Measurements from ENCODE around the gene ST3GAL3.

ST3GAL3 gene

DNA sequence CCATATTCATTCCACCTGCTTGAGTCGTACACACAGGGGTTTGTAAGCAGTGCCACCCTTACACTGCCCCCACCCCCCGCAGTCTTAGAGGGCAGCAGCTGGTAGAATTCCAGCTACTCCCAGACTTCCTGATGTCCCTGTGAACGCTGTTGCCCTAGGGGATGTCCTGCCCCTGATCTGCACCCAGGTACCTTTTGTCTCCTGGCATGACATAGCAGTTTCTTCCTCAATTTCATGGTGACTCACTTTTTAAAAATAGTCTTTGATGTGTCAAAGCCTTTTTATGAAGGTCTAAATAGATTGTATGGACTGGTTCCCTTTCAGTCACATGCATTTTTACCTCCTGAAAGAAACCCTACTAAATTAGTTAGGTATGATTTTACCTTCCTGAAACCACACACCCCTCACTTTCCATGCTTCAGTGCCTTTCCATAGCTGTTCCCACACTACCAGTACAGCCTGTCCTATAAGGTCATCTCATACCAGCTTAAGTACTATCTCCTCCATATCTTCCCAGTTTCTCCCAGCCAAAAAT is 76.4 kb downstream of the ST3GAL3 start:
- DNase-seq (ENCODE audit: low read depth in 2 of 3, low spot score in 1 of 3): no peak

DNA sequence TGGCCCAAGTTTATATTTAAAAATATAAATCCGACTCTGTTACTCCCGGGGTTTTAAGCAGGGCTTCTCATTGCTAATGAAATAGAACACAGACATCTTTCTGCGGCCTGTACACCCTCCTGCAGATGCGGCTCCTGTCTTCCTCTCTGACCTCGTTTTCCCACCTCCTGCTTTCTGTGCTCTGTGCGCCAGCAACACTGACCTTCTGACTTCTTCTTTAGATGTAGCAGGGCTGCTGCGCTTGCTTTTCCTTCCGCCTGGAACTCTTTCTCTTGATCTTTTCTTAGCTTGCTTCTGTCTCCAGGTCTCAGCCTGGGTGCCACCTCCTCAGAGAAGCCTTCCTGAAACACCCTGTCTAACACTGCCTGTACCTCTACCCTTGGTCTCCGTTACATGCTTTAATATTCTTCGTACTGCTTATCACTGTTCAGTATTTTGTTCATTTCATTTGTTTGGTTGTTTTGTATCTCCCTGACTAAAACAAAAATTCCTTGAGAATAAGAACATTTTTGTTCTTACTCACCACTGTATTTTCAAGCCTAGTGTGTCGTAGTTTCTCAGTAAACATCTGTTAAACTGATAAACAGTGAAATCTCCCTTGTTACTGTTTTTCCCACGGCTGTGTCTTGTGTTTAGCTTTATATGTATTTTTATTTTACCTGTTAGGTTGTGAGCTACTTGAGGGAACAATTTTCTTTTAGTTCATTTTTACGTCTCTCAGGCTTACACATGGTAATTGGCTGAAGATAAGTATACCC is 79.0 kb downstream of the ST3GAL3 start:
- DNase-seq (ENCODE audit: low read depth in 2 of 3, low spot score in 1 of 3): no peak

DNA sequence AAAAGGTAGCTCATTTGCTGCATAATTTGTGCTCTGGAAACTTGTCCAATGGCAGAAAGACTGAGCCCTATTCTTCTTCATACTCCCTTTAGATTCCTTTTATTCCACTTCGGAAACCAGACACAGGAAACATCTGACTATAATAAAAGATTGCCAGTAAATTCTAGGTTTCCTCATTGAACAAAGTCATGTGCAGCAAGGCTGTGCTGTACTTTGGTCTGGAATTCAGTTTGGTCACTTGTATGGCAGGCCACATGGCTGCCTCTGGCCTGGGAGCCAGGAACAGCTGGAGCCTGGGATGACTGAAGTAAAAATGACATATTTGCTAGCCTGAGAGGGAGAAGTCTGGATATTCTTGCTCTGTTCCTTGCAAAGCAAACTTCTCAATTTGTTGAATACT is 79.6 kb downstream of the ST3GAL3 start:
- DNase-seq (ENCODE audit: low read depth in 2 of 3, low spot score in 1 of 3): no peak

DNA sequence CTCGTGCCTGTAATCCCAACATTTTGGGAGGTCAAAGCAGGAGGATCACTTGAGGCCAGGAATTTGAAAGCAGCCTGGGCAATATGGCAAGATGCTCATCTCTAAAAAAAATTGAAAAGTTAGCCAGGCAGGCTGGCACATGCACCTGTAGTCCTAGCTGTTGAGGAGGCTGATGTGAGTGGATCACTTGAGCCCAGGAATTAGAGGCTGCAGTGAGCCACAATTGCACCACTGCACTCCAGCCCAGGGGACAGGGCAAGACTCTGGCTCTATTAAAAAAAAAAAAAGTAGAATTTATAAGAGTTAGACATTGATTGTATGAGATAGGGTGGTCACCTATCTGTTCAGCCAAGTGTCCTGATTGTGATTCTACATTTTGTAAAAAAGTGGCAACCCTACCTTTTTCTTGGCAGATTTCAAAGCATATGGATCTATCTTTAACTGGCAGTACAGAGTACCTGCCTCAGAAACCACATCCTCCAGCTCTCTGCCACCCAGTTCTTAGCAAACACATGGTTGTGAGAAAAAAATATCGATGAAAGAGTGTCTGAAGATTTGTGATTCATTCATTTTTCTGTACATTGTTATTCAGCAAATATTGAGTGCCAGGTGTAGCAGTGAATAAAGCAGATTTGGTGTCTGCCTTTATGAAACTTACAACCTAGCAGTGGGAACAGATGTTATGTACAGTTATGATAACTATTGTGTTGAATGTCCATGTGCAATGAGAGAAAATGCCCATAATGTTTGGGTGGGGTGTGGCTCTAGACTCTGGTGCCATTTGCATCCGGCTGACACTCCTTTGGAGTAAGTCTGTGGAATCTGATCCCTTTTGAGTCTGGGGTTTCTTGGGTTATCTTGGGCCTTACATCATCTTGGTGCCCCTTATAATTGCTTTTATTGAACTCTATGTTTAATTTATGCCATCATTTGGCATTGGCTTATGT is 82.5 kb downstream of the ST3GAL3 start:
- no peak for DNase-seq (ENCODE audit: low read depth in 2 of 3, low spot score in 1 of 3)

- no peak for DNase-seq (ENCODE audit: low read depth in 2 of 3, low spot score in 1 of 3)
Measured at GRCh38 chr1:43791243-43791642, 83.9 kb downstream of the ST3GAL3 start.

GRCh38 chr1:43796111-43796581 is 88.8 kb downstream of the ST3GAL3 start:
- no peak for DNase-seq (ENCODE audit: low read depth in 2 of 3, low spot score in 1 of 3)

- DNase-seq (ENCODE audit: low read depth in 2 of 3, low spot score in 1 of 3): no peak
Measured at GRCh38 chr1:43797891-43798290, 90.6 kb downstream of the ST3GAL3 start.

DNA sequence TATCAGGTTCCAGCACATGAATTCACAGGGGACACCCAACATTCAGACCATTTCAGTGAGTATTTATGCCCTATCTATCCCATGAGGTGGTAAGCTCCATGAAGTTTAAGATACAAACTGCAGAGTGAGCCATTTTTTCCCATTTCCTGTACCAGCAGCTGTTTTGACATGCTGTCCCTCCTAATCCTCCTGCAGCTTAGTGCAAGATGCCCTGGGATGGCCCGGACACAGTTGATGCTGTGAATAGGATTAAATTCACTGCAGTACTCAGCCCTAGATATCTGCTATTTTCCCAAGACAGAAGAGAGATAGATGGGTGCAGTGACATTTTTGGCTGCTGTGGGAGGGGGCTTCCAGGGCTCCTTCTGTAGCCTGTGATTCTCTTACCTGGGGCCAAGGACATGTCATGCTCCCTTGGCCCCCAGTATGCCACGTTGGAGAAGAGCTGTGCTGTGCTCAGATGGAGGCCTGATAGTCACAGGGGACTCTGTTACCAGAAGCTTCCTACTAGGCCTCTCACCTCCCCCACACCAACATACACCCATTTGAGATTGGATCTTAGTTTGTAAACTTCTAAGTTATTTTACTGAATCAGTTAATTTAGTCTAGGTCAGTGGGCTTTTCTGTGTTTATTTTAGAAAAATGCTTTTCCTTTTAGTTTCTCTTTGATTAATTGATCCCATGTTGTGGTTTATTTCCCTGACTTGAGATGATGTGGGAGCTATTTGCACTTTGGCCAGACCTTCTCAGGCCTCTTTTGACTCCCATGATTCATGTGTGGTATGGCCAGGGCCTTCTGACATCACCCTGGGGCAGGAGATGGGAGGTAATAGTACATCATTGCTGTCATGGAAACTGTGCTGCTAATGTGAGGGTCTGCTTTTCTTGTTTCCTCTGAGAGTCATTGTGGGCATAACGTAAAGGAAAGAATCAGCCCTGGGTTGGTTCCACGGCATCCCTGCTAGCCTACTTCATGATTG is 92.6 kb downstream of the ST3GAL3 start:
- DNase-seq (ENCODE audit: low read depth in 2 of 3, low spot score in 1 of 3): no peak

DNA sequence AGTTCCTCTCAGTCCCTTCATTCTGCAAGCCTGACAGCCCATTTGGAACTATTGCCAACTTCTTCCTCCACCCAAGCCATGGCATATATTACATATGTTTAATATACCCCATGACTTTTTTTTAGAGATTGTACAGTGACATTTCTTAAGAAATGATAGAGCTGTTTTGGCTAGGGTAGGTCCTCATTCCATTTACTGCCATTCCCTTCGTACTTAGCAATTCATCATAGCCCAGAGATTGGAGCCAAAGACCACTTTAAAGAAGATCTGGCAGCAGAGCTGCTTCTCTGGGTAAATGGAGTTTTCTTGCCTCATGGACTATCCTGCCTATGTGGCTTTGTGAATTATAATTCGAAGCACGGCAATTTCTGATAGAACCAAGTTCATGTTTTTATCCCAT is 93.4 kb downstream of the ST3GAL3 start:
- DNase-seq (ENCODE audit: low read depth in 2 of 3, low spot score in 1 of 3): no peak

DNA sequence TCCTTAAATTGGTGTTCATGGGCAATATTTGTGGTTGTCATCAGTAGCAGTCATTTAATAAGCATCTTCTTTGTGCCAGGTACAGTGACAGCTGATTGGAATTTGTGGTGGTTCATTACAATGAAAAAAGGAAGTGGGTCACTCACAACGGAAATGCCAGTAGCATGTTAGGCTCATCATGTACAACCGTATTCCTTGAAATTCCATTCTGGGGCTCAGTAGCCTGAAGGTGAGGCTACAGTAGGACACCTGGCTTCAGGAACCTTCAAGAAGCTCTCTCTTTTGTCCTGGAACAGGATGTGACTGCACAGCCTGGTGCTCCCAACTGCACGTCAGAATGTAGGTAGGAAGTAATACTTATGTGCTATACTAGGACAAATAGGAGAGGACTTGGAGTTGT is 93.9 kb downstream of the ST3GAL3 start:
- no peak for DNase-seq (ENCODE audit: low read depth in 2 of 3, low spot score in 1 of 3)

- no peak for DNase-seq (ENCODE audit: low read depth in 2 of 3, low spot score in 1 of 3)
Measured at GRCh38 chr1:43802356-43802980, 95.1 kb downstream of the ST3GAL3 start.

DNA sequence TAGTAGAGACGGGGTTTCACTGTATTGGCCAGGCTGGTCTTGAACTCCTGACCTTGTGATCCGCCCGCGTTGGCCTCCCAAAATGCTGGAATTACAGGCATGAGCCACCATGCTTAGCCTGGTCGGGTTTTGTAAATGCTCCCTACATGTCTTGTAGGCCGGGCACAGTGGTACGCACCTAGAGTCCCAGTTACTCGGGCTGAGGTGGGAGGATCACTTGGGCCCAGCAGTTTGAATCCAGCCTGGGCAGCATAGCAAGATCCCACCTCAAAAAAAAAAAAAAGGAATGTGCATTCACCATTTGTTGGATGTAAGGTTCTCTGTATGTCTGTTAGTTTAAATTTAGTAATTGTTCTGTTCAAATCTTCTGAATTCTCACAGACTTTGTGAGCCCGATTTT is 95.8 kb downstream of the ST3GAL3 start:
- DNase-seq (ENCODE audit: low read depth in 2 of 3, low spot score in 1 of 3): no peak

DNA sequence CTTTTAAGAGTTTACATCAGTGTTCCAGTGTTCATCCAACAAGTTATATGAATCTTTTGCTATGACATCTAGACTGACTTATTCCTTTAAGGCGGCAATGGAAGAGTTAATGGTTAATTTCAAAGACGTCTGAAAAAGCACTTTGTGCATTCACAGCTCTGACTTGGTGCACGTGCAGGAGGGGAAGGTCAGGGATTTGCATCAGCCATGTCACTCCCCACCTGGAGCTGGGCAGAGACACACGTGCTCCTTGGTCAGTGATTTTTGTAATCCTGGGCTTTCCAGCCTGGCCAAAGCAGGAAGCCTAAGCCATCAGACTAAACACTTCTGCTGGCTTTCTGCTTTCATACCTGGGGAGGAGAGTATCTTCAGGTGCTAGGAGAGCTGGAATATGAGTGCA is 96.3 kb downstream of the ST3GAL3 start:
- no peak for DNase-seq (ENCODE audit: low read depth in 2 of 3, low spot score in 1 of 3)

- no peak for DNase-seq (ENCODE audit: low read depth in 2 of 3, low spot score in 1 of 3)
Measured at GRCh38 chr1:43804569-43804968, 97.2 kb downstream of the ST3GAL3 start.

DNA sequence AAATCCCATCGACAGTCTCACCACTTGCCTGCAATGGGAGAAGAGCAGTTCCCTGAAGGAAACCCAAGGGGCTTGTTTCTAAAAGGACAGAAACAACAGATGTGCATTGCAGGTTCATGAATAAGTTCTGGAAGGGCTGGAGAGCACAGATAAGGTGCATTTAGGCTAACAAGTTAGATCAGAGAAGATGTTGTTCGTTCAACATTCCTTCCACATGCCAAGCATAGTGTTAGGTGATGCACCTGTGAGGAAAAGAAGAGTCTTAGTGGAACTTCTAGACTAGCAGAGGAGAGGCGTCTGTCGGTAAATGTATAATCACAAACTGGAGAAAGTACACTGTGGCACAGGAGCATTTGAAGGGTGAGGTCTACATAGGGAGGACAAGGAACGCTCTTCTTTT is 98.0 kb downstream of the ST3GAL3 start:
- DNase-seq (ENCODE audit: low read depth in 2 of 3, low spot score in 1 of 3): no peak

DNA sequence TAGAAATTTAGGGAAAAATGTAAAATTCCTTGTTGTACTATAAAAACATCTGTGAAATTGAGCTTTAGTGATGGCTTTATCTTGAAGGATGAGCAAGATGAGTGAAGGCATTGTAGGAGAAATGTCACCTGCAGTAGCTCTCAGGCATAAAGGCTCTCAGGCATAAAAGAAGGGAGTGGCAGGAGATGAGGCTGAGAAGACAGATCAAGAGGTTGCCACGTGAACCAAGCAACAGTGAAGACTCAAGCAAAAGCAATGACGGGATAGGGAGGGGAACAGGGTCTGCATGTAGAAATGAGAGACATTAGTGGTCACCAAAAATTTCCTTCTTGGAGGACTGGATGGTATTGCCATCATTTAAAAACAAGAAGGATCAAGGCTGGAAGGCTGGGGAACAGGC is 98.8 kb downstream of the ST3GAL3 start:
- no peak for DNase-seq (ENCODE audit: low read depth in 2 of 3, low spot score in 1 of 3)

GRCh38 chr1:43809097-43809673 is 101.8 kb downstream of the ST3GAL3 start:
- DNase-seq (ENCODE audit: low read depth in 2 of 3, low spot score in 1 of 3): no peak

- no peak for DNase-seq (ENCODE audit: low read depth in 2 of 3, low spot score in 1 of 3)
Measured at GRCh38 chr1:43812579-43812978, 105.2 kb downstream of the ST3GAL3 start.

GRCh38 chr1:43814401-43814800 is 107.1 kb downstream of the ST3GAL3 start:
- DNase-seq (ENCODE audit: low read depth in 2 of 3, low spot score in 1 of 3): no peak

Measured in stimulated activated CD4-positive, alpha-beta T cell treated with anti-CD3 and anti-CD28 coated beads, Interleukin-12 subunit alpha, Interleukin-12 subunit beta, amount 100 ng/mL, for 48 hours (primary cell).